Kidney (tissue), 14 donors: ENCODE results near the gene CARD11. TPM values are rescaled to one million over a fixed set of nuclear protein-coding genes. Genes with fewer than 3 reads are reported as not detected.

Experiments used
- DNase-seq, 5 donors: peaks; one replicate each; pipeline ENCODE4 v3.0.0-alpha.2; 2013 to 2020
- FAIRE-seq: peaks from 2 replicates; lab custom pipeline; 2012; peaks lifted over from hg19 to GRCh38; lab: Jason Lieb, UNC
- H3K27ac ChIP-seq, 2 donors: one replicate each; pipeline ENCODE4 v1.7.0; 2013; ENCODE audit warnings: low read depth in 2 of 2, low read length in 2 of 2, inconsistent platforms in 1 of 2
- H3K27me3 ChIP-seq: one replicate; pipeline ENCODE4 v1.7.1; 2013; ENCODE audit warnings: low read length, inconsistent platforms; ENCODE audit not compliant: control insufficient read depth, insufficient read depth
- H3K36me3 ChIP-seq, 3 donors: one replicate each; pipeline versions ENCODE4 v1.7.0 to v1.7.1; 2013; ENCODE audit warnings: low read length in 3 of 3, control low read depth in 1 of 3, inconsistent platforms in 1 of 3; ENCODE audit not compliant: insufficient read depth in 3 of 3, control insufficient read depth in 2 of 3
- H3K4me1 ChIP-seq, 3 donors: one replicate each; pipeline versions ENCODE4 v1.7.0 to v1.7.1; 2013; ENCODE audit warnings: low read length in 3 of 3, inconsistent platforms in 1 of 3, low read depth in 1 of 3; ENCODE audit not compliant: control insufficient read depth in 2 of 3, insufficient read depth in 2 of 3
- H3K4me3 ChIP-seq, 3 donors: one replicate each; pipeline versions ENCODE4 v1.7.0 to v1.8.1; 2013; ENCODE audit warnings: low read length in 3 of 3, control low read depth in 1 of 3, inconsistent platforms in 1 of 3
- H3K9ac ChIP-seq, 3 donors: one replicate each; pipeline versions ENCODE4 v1.7.0 to v1.7.1; 2013; ENCODE audit warnings: low read length in 3 of 3, control low read depth in 1 of 3, inconsistent platforms in 1 of 3
- H3K9me3 ChIP-seq, 3 donors: one replicate each; pipeline versions ENCODE4 v1.7.0 to v1.7.1; 2013; ENCODE audit warnings: low read length in 3 of 3, control low read depth in 1 of 3, inconsistent platforms in 1 of 3; ENCODE audit not compliant: control insufficient read depth in 2 of 3, insufficient read depth in 1 of 3
- intact Hi-C: fragments of 100-400 bp; cut with DNase I; formaldehyde crosslinking; loops from one replicate; pipeline ENCODE4 v1.11.1; 2022
- polyA plus RNA-seq: library from polyadenylated mRNA; stranded (reverse); fragments of 350-450 nt; fragmentation: Illumina TruSeq; extraction: RNeasy Lipid Tissue Mini Kit (QIAGEN cat#74804); gene quantifications from one replicate; pipeline ENCODE4 v1.2.3, GENCODE V29; 2014; ENCODE audit warnings: low read depth, low replicate concordance; ENCODE audit not compliant: insufficient read depth
- total RNA-seq: library from RNA; stranded (reverse); fragmentation: NEBNext Ultra II Directional; extraction: Animal tissue kit (Norgen Biotek cat#: 25700); gene quantifications from one replicate; pipeline ENCODE4 v1.2.1, GENCODE V29; 2021
- TF ChIP-seq, protein P1 (sequence below): IDR thresholded peaks from 3 replicates; pipeline ENCODE4 v1.5.1; 2012; ENCODE audit warnings: mild to moderate bottlenecking, moderate library complexity, borderline replicate concordance; ENCODE audit not compliant: insufficient read depth; ENCODE audit errors: extremely low read depth
- donor health status: control.
- donor health status: control.
- donor health status: control.
- donor health status: control.
- donor health status: control.
- donor health status: DM: yes; HTN: yes; CAD: no.
- donor health status: Normal renal cell carcinoma (clear cell type).

CARD11 gene
- total and polyA plus RNA-seq, 2 donors from 2014 or later, result 0.22 to 9.6 TPM

DNA sequence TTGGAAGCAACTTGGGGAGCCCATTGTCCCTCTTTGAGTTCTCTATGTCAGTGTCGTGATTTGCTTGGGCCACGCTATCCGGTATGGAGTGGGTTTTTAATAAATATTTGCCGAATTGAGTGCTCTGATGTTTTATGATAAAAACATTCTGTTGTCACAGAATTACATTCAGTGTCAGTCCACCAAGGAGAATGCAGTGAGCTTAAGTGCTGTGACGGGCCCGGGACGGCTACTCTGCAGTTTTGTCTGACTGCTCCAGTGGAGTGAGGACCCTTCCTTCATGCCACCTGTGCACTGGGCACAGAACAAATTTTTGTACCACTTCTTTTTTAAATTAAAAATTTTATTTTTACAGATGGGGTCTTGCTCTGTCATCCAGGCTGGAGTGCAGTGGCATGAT is 76.0 kb downstream of the CARD11 start:
- peaks cover 0 to 17% (median 0%) of the 10 kb centered on the region in 3 donors for H3K9me3 ChIP-seq
- no peak for FAIRE-seq

DNA sequence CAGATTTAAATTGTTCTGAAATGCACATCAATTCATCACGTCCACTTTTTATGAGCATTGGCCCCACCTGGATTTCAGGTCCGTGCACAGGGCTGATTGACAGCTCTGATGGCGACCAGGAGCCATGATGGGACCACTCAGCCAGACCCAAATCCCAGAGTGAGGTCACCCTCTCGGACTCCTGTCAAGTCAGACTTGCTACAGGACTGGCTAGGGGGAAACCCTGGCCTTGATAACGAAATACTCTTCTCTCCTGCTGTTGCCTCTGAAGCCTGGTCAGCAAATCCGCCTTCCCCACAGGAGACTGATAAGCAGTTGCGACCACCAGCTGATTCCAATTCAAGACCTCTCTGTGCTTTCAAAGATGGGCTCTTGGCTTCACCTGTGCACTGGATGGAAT is 76.4 kb downstream of the CARD11 start:
- no peak overlapping the region for H3K4me3 ChIP-seq
- TF ChIP-seq, protein P1, sequence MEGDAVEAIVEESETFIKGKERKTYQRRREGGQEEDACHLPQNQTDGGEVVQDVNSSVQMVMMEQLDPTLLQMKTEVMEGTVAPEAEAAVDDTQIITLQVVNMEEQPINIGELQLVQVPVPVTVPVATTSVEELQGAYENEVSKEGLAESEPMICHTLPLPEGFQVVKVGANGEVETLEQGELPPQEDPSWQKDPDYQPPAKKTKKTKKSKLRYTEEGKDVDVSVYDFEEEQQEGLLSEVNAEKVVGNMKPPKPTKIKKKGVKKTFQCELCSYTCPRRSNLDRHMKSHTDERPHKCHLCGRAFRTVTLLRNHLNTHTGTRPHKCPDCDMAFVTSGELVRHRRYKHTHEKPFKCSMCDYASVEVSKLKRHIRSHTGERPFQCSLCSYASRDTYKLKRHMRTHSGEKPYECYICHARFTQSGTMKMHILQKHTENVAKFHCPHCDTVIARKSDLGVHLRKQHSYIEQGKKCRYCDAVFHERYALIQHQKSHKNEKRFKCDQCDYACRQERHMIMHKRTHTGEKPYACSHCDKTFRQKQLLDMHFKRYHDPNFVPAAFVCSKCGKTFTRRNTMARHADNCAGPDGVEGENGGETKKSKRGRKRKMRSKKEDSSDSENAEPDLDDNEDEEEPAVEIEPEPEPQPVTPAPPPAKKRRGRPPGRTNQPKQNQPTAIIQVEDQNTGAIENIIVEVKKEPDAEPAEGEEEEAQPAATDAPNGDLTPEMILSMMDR, result no peak
- intact Hi-C loops, result no loop called here
- DNase-seq (peak in 2 of 5 donors; percentile 11 to 18), FAIRE-seq (no peak)
- no peaks in the 10 kb centered on the region for H3K4me1 ChIP-seq
- H3K9ac ChIP-seq, result no peak overlapping the region
- H3K27ac ChIP-seq, result no peak overlapping the region
- no peaks in the 10 kb centered on the region for H3K27me3 ChIP-seq
- H3K36me3 ChIP-seq, result no peaks in the 10 kb centered on the region
- H3K9me3 ChIP-seq, result peaks cover 0 to 17% (median 0%) of the 10 kb centered on the region in 3 donors

More for the DNA sequence above, 76.0 kb downstream of the CARD11 start:
- Histone ChIP-seq H3K27ac (no peak overlapping the region), H3K27me3 (no peaks in the 10 kb centered on the region), H3K4me1 (no peaks in the 10 kb centered on the region), H3K9ac (no peak overlapping the region), H3K4me3 (no peak overlapping the region), H3K36me3 (no peaks in the 10 kb centered on the region)
- DNase-seq, result peak in 2 of 5 donors; percentile 5 to 12
- intact Hi-C loops, result no loop called here
- TF ChIP-seq, protein P1, result no peak

DNA sequence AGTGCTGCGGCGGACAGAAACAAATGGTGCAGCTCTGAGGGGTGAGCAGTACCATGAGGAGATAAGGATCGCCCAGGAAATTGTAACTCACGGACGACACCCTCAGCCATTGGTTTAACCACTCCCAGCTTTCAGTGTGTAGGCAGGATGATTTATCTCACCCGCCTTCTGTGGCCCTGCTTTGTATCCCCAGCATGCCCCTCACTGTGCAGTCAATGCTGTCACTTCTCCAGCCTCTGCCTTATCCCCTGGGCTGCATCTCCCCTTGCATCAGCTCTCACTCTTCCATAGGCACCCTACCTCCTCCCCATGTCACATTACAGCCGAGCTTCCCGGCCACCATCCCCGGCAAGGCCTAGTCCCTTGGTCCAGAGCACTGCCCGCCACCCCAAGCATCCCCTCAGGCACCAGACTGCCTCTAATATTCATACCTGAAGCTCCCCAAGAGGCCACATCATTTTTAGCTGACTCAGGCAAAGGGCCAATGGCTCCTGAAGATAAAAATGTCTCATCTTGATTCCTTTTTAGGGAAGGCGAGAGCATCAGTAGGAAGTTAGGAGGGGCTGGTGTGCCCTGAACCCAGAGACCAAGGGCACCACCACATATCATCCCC is 77.1 kb downstream of the CARD11 start:
- FAIRE-seq, result no peak
- intact Hi-C loops, result no loop called here
- peak in 2 of 5 donors; percentile 12 to 48 for DNase-seq
- Histone ChIP-seq H3K4me3 (no peak overlapping the region), H3K9me3 (peaks cover 0 to 17% (median 0%) of the 10 kb centered on the region in 3 donors), H3K9ac (no peak overlapping the region), H3K27me3 (no peaks in the 10 kb centered on the region), H3K36me3 (no peaks in the 10 kb centered on the region), H3K4me1 (no peaks in the 10 kb centered on the region), H3K27ac (no peak overlapping the region)
- TF ChIP-seq, protein P1, result no peak
